HG02610 (cell line): ENCODE results near the gene OR51G2.
"Not testable (repeated sequence)": the region's sequence is repeated elsewhere in the genome, so short reads cannot be mapped to it uniquely, and the experiment has no call there.

Experiments
- ATAC-seq: cut with Tn5 transposase; IDR thresholded peaks from one replicate; pipeline ENCODE4 v1.9.1; 2021; ENCODE audit warnings: mild to moderate bottlenecking, moderate library complexity; ENCODE audit not compliant: unreplicated experiment

OR51G2 gene

DNA sequence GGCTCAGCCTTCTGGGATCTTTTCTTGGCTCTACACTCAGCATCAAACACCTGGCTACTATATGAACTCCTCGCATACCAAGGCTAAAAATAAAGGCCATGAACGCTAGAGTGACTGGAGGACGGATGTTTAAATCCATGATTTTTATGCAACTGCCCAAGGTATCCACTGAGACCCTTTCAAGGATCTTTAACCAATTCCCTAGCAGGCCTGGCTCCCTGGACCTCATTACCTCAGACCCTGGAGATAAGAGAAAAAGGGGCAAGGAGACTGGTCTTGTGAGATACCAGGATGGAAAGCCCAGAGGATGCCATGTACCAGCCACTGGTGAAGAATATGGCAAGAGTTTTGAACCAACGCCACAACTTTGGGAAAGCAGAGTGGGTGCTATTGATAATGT is at the start of gene OR51G2:
Gene OR51G2 (minus strand): TSS at position 101 of the 400 bp plus-strand sequence. CDS start 3,687 bp downstream, outside the sequence.
- ATAC-seq, result no peak

DNA sequence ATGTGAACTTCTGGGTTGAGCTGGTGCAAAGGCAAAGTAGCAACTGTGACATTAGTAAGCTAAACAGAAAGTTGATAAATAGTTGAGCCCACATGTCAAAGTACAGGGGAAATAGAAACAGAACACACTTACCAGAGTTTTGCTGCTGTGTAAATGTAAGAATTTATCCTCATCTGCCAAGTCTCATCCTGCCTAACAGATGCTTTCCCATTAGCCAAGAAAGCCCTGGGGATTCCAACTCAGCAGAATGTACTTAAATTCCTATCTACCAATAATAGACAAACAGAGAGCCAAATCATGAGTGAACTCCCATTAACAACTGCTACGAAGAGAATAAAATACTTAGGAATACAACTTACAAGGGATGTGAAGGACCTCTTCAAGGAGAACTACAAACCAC is 43.7 kb upstream of the OR51G2 start:
- no peak for ATAC-seq

DNA sequence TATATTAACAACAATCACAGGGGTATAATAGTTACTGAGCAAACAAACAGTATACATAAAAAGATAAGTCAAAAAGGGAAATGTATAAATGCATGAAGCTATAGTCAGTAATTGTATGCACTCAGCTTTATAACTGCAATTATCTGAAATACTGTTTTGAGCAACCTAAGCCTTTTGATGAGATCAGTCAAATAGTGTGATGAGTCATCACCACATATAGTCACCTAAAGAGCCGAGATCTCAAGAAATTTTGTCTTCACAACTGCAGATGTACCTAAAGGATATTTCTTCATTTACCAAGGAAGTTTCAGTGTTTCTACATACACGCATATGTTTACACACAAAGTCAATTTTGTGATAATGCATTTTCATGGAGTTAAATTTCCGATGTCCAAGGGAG is 41.7 kb upstream of the OR51G2 start:
- no peak for ATAC-seq

DNA sequence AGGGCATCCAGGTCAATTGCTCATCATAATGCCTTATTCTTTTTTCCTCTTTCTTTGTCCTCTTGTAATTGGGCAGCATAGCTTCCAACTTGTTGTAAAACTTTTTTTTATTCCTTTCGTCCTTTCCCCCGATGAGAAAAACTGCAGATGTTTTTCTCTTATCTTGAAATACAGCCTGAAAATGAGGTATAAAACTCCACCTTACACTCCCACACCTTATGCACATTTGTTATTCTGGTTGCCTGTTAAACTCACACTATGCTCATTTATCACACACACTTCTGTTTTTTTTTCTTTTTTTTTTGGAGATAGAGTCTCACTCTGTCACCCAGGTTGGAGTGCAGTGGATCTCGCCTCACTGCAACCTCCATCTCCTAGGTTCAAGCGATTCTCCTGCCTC is 38.2 kb upstream of the OR51G2 start:
- ATAC-seq, result no peak

- not testable (repeated sequence) for ATAC-seq
These were observed 36.5 kb upstream of the OR51G2 start, which contains the start of gene OR51A2 for GRCh38 chr11:4955613-4956012. Gene OR51A2 (minus strand): TSS chr11:4955713. CDS start chr11:4955713, 0 bp downstream.

DNA sequence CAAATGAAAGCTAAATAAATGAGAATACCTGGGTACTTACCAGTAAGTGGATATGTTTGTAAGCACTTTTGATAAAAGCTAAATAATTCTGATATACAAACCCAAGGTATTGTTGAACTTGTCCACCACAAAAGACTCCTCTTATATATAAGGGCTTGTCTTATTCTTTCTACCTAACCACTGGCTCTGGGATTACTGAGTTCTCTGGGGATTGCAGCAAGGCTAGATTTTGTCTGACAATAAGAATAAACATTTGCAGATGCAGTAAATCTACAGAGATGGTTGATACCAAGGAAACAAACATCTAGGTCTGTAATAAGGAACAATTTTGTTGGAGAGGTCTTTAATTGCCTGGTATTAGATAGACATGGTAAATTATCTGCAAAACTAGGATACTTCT is 28.4 kb upstream of the OR51G2 start, which contains the start of gene OR51A4:
Gene OR51A4 (minus strand): TSS at position 101 of the 400 bp plus-strand sequence. CDS start 505 bp downstream, outside the sequence.
- no peak for ATAC-seq

DNA sequence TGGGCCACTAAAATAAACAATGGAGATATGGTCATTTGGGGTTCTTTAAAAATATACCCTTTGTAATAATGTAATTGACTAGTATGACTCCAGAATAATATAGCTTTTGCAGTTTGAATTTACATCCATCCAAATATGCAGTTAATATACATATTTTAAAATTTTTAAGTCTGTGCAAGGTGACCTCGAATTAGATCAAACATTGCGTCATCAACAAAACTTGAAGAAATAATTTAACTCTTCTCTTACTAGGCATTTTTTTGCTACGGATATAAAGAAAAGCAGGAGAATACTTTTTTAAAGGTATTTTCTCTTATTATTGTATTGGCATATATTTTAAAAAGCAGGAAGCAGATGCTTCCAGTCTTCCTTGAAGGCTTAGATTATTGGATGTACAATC is 17.6 kb upstream of the OR51G2 start:
- no peak for ATAC-seq

DNA sequence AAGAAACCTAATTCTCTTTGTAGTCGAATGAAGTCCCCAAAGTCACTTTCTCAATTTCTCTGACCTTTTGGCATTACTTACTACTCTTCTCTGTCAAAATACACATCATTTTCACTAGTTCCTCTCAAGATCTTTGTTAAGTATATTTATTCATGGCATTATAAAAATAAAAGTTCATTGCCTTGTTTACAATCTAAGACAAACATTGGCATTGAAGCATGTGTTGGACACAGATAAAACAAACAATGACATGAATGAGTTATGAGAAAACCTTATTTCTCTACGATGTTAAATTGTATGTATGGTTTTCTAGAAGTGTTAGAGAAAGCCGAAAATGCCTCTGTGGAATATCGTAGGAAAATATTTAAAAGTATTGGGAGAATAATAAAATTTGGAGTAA is 13.6 kb upstream of the OR51G2 start:
- ATAC-seq, result no peak

GRCh38 chr11:4926608-4927007 is 7.5 kb upstream of the OR51G2 start:
- no peak for ATAC-seq

DNA sequence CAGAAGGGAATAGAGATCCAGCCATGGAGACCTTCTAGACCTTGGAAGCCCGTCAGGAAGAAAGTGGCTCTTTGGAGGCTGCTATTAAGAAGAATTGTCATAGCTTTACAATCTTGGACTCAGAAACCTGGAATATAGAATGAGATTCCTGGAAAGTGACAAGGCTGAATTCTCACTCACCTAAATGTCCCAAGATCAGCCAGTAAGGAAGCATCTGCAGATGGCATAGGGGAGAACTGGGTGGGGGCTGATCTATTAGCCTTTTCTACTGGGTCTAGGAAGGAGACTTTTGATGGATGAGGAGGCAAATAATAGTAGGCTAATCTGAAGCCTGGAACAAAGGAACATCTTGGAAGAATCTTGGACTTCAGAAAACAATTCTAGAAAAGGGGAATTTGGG is 5.1 kb upstream of the OR51G2 start, which contains the start of gene OR51G1:
Gene OR51G1 (minus strand): TSS at position 101 of the 400 bp plus-strand sequence. CDS start 0 bp downstream, at position 101.
- ATAC-seq, result no peak

- ATAC-seq, result no peak
These were observed 3.2 kb upstream of the OR51G2 start for GRCh38 chr11:4922304-4922703.

GRCh38 chr11:4921796-4922195 is 2.6 kb upstream of the OR51G2 start:
- no peak for ATAC-seq

DNA sequence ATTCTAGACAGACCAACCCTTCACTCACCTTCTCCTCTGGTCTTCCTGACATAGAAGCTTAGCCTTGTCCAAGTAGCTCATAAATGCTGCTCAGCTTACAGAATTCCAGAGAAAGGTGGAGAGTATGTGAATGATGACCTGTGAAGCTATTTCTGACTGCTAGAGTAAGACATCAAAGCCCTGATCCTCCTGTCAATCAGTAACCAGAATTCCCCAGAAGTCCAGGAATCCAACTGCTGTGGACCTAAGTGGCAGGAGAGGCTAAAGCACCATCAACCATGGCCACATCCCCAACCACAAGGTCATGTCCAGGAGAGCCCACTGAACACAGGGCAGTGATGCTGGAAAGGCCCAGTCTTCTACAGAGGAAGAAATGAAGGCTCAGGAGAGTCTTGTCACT is 2.6 kb downstream of the OR51G2 start:
- ATAC-seq, result no peak

DNA sequence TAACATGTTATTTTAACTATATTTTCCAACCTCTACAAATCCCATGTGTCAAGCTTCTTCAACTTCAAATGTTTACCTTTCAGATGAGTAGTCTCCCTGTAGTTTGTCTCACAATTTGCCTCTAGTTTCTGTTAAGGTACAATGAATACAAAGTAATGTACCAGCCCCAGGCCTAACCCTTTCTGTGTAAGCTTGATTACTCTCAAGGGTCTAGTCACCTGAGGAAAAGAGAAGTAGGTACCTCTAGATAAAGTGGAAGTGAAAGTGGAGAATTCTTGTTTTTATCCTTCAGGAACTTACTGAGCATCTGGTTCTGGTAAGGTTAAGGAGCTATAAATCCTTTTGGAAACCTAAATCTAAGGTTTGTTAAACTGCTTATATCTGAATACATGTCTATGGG is 15.7 kb downstream of the OR51G2 start, which contains the start of gene OR51A7:
Gene OR51A7 (plus strand): TSS at position 300 of the 400 bp plus-strand sequence. CDS start 3,587 bp downstream, outside the sequence.
- ATAC-seq, result no peak

GRCh38 chr11:4891996-4892640 is 27.0 kb downstream of the OR51G2 start:
- no peak for ATAC-seq

- no peak for ATAC-seq
These were observed 28.9 kb downstream of the OR51G2 start for GRCh38 chr11:4890279-4890678.

GRCh38 chr11:4887591-4887990 is 31.6 kb downstream of the OR51G2 start:
- ATAC-seq, result no peak

DNA sequence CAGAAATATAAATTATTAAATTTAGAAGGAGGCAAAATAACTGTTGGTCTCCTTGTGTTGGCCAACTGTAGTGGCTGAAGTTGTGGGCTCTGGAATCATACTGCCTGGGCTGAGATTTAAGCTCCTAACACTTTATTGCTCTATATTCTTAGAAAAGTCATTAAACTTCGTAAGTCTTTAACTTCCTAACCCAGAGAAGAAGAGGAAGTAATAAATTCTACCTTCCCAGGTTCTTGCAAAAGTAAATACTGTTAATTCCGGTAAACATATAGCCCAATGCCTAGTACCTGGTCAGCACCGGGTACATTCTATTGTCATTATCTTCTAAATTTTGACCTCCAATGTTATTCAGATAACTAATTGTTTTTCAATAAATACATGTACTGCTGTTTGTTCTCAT is 33.0 kb downstream of the OR51G2 start:
- no peak for ATAC-seq

DNA sequence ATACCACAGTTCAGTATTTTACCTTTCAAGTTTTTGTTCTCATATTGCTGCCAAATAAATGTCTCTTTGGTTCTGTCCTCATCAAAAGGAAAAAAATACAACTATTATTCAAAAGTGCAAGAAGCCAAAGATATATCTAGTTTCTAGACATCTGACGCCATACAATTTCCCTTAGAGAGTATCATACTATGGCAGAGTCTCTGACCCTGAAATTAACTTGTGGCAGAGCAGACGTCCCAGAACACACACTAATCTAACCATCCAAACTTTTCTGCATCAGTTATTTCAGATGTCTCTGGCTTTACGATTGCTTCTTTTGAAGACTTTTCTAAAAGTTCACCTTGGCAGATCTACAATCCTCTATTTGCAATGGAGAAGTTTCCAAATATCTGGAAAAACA is 34.8 kb downstream of the OR51G2 start:
- no peak for ATAC-seq

- no peak for ATAC-seq
These were observed 36.6 kb downstream of the OR51G2 start for GRCh38 chr11:4882543-4882942.

- no peak for ATAC-seq
These were observed 37.2 kb downstream of the OR51G2 start, which contains the start of gene OR51T1 for GRCh38 chr11:4881860-4882500. Gene OR51T1 (plus strand): TSS chr11:4881900. CDS start chr11:4881900, 0 bp downstream.

DNA sequence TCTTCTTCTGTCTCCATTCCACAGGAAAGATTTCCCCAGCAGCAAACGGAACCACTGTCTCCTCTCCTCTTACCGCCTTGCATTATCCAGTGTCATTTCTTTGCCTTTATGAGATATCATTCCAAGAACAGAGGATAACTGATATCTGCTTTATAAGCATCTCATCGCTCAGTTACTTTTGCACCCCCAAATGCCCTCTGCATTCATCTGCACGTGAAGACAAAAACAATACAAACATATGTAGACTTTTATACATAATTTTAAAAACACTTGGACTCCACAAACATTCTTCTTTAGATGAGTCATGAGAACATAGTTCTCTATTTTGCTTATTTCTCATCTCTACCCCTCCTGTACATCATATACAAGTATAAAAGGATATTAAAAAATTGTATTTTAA is 38.0 kb downstream of the OR51G2 start:
- ATAC-seq, result no peak
